Renal cortex interstitium (tissue), 11 donors: ENCODE data around the gene UXS1. TPM values are rescaled to one million over a fixed set of nuclear protein-coding genes. Genes with fewer than 3 reads are reported as not detected.
"Not testable (repeated sequence)": the region's sequence is repeated elsewhere in the genome, so short reads cannot be mapped to it uniquely, and the experiment has no call there.

Experiments used
- DNase-seq, 11 donors: peaks; one replicate each; pipeline ENCODE4 v3.0.0-alpha.2; 2013; ENCODE audit warnings: low read depth in 9 of 11, low spot score in 4 of 11; ENCODE audit errors: extremely low read depth in 1 of 11
- polyA plus RNA-seq, 3 donors: library from polyadenylated mRNA; unstranded; fragments of 120-200 nt; gene quantifications; one replicate each; pipeline ENCODE4 v1.2.1, GENCODE V29; 2013; ENCODE audit not compliant: insufficient read length in 3 of 3

UXS1 gene
- polyA plus RNA-seq, 3 donors, result 71.8 to 83.1 (median 74.8) TPM

- no peak for DNase-seq
Measured at GRCh38 chr2:106147159-106147558, 46.9 kb downstream of the UXS1 start.

GRCh38 chr2:106144621-106145331 lies 49.3 kb downstream of the UXS1 start:
- no peak for DNase-seq

DNA sequence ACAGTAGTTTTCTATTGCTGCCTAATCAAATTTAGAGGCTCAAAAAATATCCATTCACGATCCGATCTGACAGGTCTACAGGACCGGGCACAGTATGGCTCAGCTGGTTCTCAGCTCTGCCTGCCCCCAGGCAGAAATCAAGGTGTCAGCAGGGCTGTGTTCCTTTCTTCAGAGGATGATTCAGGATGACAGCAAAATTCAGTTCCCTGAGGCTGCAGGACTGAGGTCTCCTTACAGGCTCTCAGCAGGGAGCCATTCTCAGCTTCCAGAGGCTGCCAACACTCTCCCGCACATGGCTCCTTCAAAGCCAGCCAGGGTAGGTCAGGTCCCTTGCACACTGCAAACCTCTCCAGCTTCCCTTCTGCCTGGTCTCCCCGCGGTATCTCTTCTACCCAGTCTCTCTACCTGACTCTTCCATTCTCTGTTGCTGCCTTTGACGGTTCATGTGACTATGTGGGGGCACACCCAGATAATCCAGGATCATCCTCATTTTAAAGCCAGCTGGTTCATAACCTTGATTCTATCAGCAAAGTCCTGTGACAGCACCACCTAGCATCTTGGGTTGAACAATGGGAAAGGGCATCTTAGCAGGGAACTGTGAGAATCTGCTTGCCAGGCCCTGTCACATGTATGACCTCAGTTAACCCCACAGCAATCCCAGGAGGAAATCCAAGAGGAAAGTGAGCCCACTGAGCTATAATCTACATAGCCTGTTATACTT lies 50.4 kb downstream of the UXS1 start:
- DNase-seq, result no peak

- DNase-seq, result no peak
Measured at GRCh38 chr2:106142683-106143082, 51.4 kb downstream of the UXS1 start.

GRCh38 chr2:106140913-106141312 lies 53.2 kb downstream of the UXS1 start:
- no peak for DNase-seq

GRCh38 chr2:106140113-106140512 lies 54.0 kb downstream of the UXS1 start:
- DNase-seq, result no peak

- DNase-seq, result no peak
Measured at GRCh38 chr2:106139238-106139935, 54.7 kb downstream of the UXS1 start.

DNA sequence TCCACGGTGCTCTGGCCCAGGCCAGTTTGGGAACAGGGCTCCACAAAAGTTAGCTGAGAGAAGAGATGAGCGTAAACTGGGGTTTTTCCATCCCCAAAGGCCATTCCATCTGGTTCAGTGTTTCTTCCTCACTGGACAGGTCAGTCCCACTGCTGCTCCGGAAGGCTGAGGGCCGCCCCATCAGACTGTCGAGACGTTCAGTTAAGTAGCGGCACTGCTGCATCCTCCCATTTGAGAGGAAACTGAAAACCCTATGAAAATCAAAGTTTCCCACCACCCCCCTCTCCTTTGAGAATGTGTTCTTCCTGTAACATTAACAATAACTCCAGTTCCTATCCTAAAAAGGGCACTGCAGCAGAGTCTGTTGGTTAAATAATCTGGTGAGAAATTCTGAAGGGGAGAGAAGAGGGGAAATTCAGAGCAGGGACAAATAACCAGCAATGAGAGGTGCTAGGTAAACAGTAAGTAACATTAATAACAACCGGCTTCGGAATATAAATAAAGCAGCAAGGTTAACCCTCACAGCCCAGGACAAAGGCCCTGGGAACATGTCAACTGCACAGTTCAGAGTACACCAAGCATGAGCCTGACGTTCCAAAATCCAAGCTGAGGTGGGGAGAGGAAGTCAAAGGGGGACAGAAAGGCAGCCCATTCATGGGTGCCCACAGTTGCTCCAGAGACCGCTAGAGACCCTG lies 55.4 kb downstream of the UXS1 start:
- no peak for DNase-seq

GRCh38 chr2:106137731-106138521 lies 56.2 kb downstream of the UXS1 start:
- no peak for DNase-seq

GRCh38 chr2:106131192-106131591 lies 62.9 kb downstream of the UXS1 start:
- not testable (repeated sequence) for DNase-seq

- DNase-seq, result no peak
Measured at GRCh38 chr2:106130251-106130998, 63.7 kb downstream of the UXS1 start.

DNA sequence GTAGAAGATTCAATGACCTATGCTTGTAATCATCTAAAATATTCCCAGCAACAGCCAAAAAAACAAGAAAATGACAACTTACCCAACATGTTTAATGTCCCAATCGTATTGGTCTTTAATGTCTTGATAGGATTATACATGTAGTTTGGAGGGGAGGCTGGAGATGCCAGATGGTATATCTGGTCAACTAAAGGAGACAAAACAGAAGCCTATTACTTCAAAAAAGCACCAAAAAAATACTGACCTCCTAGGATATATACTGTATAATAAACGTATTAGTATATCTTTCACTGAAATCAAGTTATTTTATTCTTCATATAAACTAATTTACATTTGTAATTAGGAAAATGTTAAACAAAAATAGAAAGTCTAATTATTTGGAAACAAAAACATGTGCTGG lies 64.5 kb downstream of the UXS1 start:
- DNase-seq, result no peak

GRCh38 chr2:106129150-106129549 lies 65.0 kb downstream of the UXS1 start:
- DNase-seq, result no peak

DNA sequence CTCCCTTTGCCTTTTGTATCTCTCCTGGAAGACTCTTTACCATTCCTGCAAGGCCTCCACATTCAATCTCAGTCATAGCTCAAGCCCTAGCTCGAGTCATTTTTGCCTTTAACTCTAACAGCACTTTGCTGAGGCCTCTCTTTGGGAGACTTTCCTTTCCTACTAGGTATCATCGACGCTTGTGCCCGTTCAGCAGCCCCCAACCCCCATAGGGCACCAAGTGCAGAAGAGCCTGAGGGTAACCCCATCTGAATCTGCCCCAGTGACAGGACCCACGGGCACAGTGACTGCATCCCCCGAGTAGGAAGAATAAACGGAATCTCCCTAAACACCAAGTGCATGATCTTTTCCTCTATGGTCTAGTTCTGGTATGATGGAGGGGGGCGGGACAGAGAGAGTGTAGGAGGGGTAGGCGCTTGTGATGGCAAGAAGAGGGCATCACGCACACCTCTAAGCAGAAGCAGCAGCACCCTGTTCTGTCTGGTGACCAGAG lies 66.3 kb downstream of the UXS1 start:
- no peak for DNase-seq

DNA sequence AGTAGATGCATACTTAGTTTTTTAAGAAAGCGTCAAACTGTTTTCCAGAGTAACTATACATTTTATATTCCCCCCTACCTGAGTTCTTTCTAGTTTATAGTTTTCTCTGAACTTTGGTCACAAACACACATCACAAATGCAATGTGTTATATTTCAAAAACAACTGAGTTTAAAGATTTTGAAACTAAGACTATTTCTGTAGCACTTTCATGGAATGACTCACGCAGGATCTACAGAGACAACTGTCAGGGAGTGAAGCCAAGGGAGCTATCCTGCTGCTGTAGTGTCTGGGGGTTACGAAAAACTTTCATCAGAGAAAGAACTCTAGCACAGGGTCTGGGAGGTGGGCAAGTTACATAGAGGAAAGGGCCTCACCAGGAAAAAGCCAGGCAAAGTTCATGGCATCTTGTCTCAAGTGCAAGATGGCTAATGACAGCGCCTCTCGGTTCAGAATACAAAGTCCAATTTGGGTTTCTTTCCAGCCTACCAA lies 66.8 kb downstream of the UXS1 start:
- DNase-seq, result no peak

- no peak for DNase-seq
Measured at GRCh38 chr2:106126705-106127281, 67.3 kb downstream of the UXS1 start.

DNA sequence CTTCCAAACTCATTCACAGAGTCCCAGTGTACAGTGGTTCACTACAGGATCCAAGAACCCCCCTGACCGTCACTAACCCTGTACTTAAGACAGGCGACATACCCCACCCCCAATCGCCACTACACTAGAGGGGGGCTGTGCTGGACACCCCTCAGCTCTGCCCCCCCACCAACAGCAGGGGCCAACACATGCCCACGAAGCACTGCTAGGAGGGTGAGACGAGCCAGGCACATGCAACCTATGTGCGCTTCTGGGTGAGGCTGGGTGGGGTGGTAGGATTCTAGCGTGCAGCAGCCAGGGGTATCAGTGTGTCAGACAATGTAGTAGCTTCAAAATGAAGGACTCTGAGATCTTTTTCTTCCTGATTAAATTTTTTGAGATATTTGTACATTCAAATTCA lies 67.8 kb downstream of the UXS1 start:
- DNase-seq, result no peak
